Upper lobe of left lung (tissue), 4 donors: ENCODE data around the gene MTMR6.

Experiments
- EP300 ChIP-seq, 4 donors: sonication (generic); formaldehyde crosslinking; IDR thresholded peaks; one replicate each; pipeline ENCODE4 v1.5.1; 2017; ENCODE audit warnings: antibody characterized with exemption in 4 of 4, control low read depth in 2 of 4
- POLR2A ChIP-seq, 4 donors: fragments of 450-650 bp; IDR thresholded peaks; one replicate each; pipeline ENCODE4 v1.5.1; 2016 to 2017; ENCODE audit warnings: antibody characterized with exemption in 4 of 4, mild to moderate bottlenecking in 2 of 4
- POLR2AphosphoS5 ChIP-seq, 2 donors: sonication (generic); formaldehyde crosslinking; IDR thresholded peaks; one replicate each; pipeline ENCODE4 v1.5.1; 2017; ENCODE audit warnings: antibody characterized with exemption in 2 of 2
- TF ChIP-seq, protein P1 (sequence below), 6 experiments: fragments of 450-650 bp in 4 of 6; fragments of 200-600 bp in 2 of 6; sonication (generic) in 2 of 6; IDR thresholded peaks; one replicate each; pipeline ENCODE4 v1.5.1; 2016 to 2019; ENCODE audit warnings: antibody characterized with exemption in 6 of 6

DNA sequence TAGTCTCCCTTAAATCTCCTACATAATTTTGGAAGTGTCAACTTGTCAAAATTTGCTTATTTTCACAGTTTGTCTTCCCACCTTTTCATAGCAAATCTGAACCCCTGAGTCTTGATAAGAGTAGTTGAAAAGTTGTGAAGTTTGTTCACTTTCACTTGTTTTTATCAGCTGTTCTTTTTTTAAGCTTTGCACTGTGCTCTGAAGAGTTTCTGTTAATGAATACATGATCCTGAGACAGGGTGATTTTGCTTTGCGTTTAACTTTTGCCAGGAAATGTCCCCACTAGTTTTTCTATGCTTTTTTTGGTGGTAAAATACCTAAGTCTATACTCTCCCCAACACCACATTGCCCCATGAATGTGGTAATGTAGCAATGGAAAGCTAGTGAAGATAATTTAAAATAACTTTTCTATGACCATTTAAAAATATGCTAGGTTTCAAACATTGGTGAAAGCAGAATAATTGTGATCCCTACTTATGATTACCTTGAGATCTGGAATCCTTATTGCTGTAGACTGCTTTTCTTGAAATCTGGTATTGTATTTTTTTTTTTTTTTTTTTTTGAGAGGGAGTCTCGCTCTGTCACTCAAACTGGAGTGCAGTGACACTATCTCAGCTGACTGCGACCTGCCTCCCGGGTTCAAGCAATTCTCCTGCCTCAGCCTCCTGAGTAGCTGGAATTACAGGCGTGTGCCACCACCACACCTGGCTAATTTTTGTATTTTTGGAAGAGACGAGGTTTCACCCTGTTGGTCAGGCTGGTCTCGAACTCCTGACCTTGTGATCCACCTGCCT, 19.6 kb upstream of the MTMR6 start:
- TF ChIP-seq, protein P1, sequence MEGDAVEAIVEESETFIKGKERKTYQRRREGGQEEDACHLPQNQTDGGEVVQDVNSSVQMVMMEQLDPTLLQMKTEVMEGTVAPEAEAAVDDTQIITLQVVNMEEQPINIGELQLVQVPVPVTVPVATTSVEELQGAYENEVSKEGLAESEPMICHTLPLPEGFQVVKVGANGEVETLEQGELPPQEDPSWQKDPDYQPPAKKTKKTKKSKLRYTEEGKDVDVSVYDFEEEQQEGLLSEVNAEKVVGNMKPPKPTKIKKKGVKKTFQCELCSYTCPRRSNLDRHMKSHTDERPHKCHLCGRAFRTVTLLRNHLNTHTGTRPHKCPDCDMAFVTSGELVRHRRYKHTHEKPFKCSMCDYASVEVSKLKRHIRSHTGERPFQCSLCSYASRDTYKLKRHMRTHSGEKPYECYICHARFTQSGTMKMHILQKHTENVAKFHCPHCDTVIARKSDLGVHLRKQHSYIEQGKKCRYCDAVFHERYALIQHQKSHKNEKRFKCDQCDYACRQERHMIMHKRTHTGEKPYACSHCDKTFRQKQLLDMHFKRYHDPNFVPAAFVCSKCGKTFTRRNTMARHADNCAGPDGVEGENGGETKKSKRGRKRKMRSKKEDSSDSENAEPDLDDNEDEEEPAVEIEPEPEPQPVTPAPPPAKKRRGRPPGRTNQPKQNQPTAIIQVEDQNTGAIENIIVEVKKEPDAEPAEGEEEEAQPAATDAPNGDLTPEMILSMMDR (IDR thresholded peaks at IDR 0.05), result no peak
- TF ChIP-seq EP300 (IDR thresholded peaks at IDR 0.05) (no peak), POLR2AphosphoS5 (IDR thresholded peaks at IDR 0.05) (no peak), POLR2A (IDR thresholded peaks at IDR 0.05) (no peak)
